Upper lobe of left lung (tissue), 6 donors: ENCODE measurements around the gene OPALIN. TPM values are rescaled to one million over a fixed set of nuclear protein-coding genes. Genes with fewer than 3 reads are reported as not detected.

ENCODE experiments used
- ATAC-seq, 2 donors: fragments of 200-7000 bp; cut with Tn5 transposase; one replicate each; pipeline ENCODE4 v1.9.1; 2022; ENCODE audit warnings: mild to moderate bottlenecking in 2 of 2, moderate library complexity in 2 of 2; ENCODE audit not compliant: low FRiP score in 2 of 2
- DNase-seq, 2 donors: peaks; one replicate each; pipeline ENCODE4 v3.0.0-alpha.2; 2019 to 2020
- H3K27ac ChIP-seq, 4 donors: fragments of 200-600 bp; sonication (generic); one replicate each; pipeline ENCODE4 v1.5.1; 2016 to 2019
- H3K27me3 ChIP-seq, 4 donors: fragments of 200-600 bp; sonication (generic); one replicate each; pipeline ENCODE4 v1.5.1; 2017 to 2019
- H3K36me3 ChIP-seq, 4 donors: fragments of 200-600 bp; sonication (generic); one replicate each; pipeline ENCODE4 v1.5.1; 2016 to 2019
- H3K4me1 ChIP-seq, 4 donors: fragments of 200-600 bp; sonication (generic); one replicate each; pipeline ENCODE4 v1.5.1; 2018 to 2019
- H3K4me3 ChIP-seq, 4 donors: fragments of 200-600 bp; sonication (generic); one replicate each; pipeline ENCODE4 v1.5.1; 2017 to 2019; ENCODE audit warnings: mild to moderate bottlenecking in 2 of 4, moderate library complexity in 1 of 4
- H3K9me3 ChIP-seq, 4 donors: fragments of 200-600 bp; sonication (generic); one replicate each; pipeline ENCODE4 v1.5.1; 2018 to 2019
- CTCF ChIP-seq, 6 experiments: fragments of 450-650 bp in 4 of 6; fragments of 200-600 bp in 2 of 6; sonication (generic) in 2 of 6; IDR thresholded peaks; one replicate each; pipeline ENCODE4 v1.5.1; 2016 to 2019; ENCODE audit warnings: antibody characterized with exemption in 6 of 6
- EP300 ChIP-seq, 4 donors: sonication (generic); formaldehyde crosslinking; IDR thresholded peaks; one replicate each; pipeline ENCODE4 v1.5.1; 2017; ENCODE audit warnings: antibody characterized with exemption in 4 of 4, control low read depth in 2 of 4
- POLR2A ChIP-seq, 4 donors: fragments of 450-650 bp; IDR thresholded peaks; one replicate each; pipeline ENCODE4 v1.5.1; 2016 to 2017; ENCODE audit warnings: antibody characterized with exemption in 4 of 4, mild to moderate bottlenecking in 2 of 4
- POLR2AphosphoS5 ChIP-seq, 2 donors: sonication (generic); formaldehyde crosslinking; IDR thresholded peaks; one replicate each; pipeline ENCODE4 v1.5.1; 2017; ENCODE audit warnings: antibody characterized with exemption in 2 of 2
- WGBS, 2 donors: methylation state at CpG; one replicate each; pipeline ENCODE4 v1.1.5; 2017 to 2018; 5-methylcytosine and 5-hydroxymethylcytosine counted together
- total RNA-seq, 6 donors: library from RNA; depleted of rRNA in 4 of 6; stranded (reverse); fragments of >200 nt in 4 of 6; gene quantifications; one replicate each; pipeline versions ENCODE4 v1.1.0 to v1.2.1, GENCODE V29; 2016 to 2021
- donor health status: DM: no; HTN: no; CAD: no; lungs with moderate emphysema.
- donor health status: DM: no; HTN: yes; CAD: no; lungs with severe emphysema.

Gene OPALIN
- total RNA-seq, 6 donors from 2014 or later: not detected

GRCh38 chr10:96371356-96371755, 12.6 kb upstream of the OPALIN start:
- Histone ChIP-seq H3K9me3 (no peaks in the 10 kb centered on the region), H3K27ac (no peak overlapping the region), H3K4me1 (peaks cover 0 to 12% (median 3%) of the 10 kb centered on the region in 4 donors), H3K4me3 (no peak overlapping the region), H3K27me3 (peaks cover 0 to 2% (median 0%) of the 10 kb centered on the region in 4 donors), H3K36me3 (no peaks in the 10 kb centered on the region)
- no peak for ATAC-seq
- DNase-seq: peak in 1 of 2 donors; percentile 51
- WGBS, 2 donors: 91 to 92% methylated on average over 4 to 11 of the region's 11 CpGs
- no peak for TF ChIP-seq POLR2A (IDR thresholded peaks at IDR 0.05)
- no peak for TF ChIP-seq EP300 (IDR thresholded peaks at IDR 0.05)
- no peak for TF ChIP-seq POLR2AphosphoS5 (IDR thresholded peaks at IDR 0.05)

GRCh38 chr10:96370584-96371157, 11.9 kb upstream of the OPALIN start:
- H3K27me3 ChIP-seq: peaks cover 0 to 2% (median 0%) of the 10 kb centered on the region in 4 donors
- no peaks in the 10 kb centered on the region for H3K9me3 ChIP-seq
- H3K27ac ChIP-seq: no peak overlapping the region
- H3K36me3 ChIP-seq: no peaks in the 10 kb centered on the region
- H3K4me3 ChIP-seq: no peak overlapping the region
- TF ChIP-seq EP300 (IDR thresholded peaks at IDR 0.05) (no peak), POLR2A (IDR thresholded peaks at IDR 0.05) (no peak), POLR2AphosphoS5 (IDR thresholded peaks at IDR 0.05) (no peak), CTCF (IDR thresholded peaks at IDR 0.05) (peak; percentile 59 to 85 (median 72))
- H3K4me1 ChIP-seq: peaks cover 0 to 12% (median 3%) of the 10 kb centered on the region in 4 donors
- ATAC-seq (peak in 1 of 2 donors; percentile 61), DNase-seq (no peak)
- 36 to 38% methylated on average over 16 of the region's 16 CpGs for WGBS, 2 donors

- H3K27me3 ChIP-seq: peaks cover 0 to 2% (median 0%) of the 10 kb centered on the region in 4 donors
- no peaks in the 10 kb centered on the region for H3K36me3 ChIP-seq
- TF ChIP-seq EP300 (IDR thresholded peaks at IDR 0.05) (no peak), CTCF (IDR thresholded peaks at IDR 0.05) (no peak), POLR2A (IDR thresholded peaks at IDR 0.05) (no peak), POLR2AphosphoS5 (IDR thresholded peaks at IDR 0.05) (no peak)
- peaks cover 0 to 5% (median 3%) of the 10 kb centered on the region in 4 donors for H3K4me1 ChIP-seq
- H3K9me3 ChIP-seq: no peaks in the 10 kb centered on the region
- ATAC-seq: no peak
- DNase-seq: no peak
- 81 to 90% methylated on average over 25 to 35 of the region's 38 CpGs for WGBS, 2 donors
- H3K27ac ChIP-seq: no peak overlapping the region
- no peak overlapping the region for H3K4me3 ChIP-seq
These were observed 11.2 kb upstream of the OPALIN start for GRCh38 chr10:96369890-96370583.

- no peak for DNase-seq
- H3K27ac ChIP-seq: no peak overlapping the region
- H3K36me3 ChIP-seq: no peaks in the 10 kb centered on the region
- peaks cover 0 to 2% (median 0%) of the 10 kb centered on the region in 4 donors for H3K27me3 ChIP-seq
- WGBS, 2 donors: 89 to 95% methylated on average over 5 of the region's 5 CpGs
- TF ChIP-seq POLR2A (IDR thresholded peaks at IDR 0.05): no peak
- no peak for TF ChIP-seq POLR2AphosphoS5 (IDR thresholded peaks at IDR 0.05)
- TF ChIP-seq EP300 (IDR thresholded peaks at IDR 0.05): no peak
- no peak for TF ChIP-seq CTCF (IDR thresholded peaks at IDR 0.05)
- H3K4me3 ChIP-seq: no peak overlapping the region
- H3K4me1 ChIP-seq: no peaks in the 10 kb centered on the region
- no peaks in the 10 kb centered on the region for H3K9me3 ChIP-seq
- no peak for ATAC-seq
These were observed 10.2 kb upstream of the OPALIN start for GRCh38 chr10:96368971-96369370.

- no peak overlapping the region for H3K4me3 ChIP-seq
- 88 to 92% methylated on average over 4 of the region's 4 CpGs for WGBS, 2 donors
- no peaks in the 10 kb centered on the region for H3K36me3 ChIP-seq
- TF ChIP-seq POLR2AphosphoS5 (IDR thresholded peaks at IDR 0.05) (no peak), POLR2A (IDR thresholded peaks at IDR 0.05) (no peak), CTCF (IDR thresholded peaks at IDR 0.05) (no peak), EP300 (IDR thresholded peaks at IDR 0.05) (no peak)
- no peak for ATAC-seq
- H3K4me1 ChIP-seq: no peaks in the 10 kb centered on the region
- H3K27ac ChIP-seq: no peak overlapping the region
- H3K27me3 ChIP-seq: peaks cover 0 to 2% (median 0%) of the 10 kb centered on the region in 4 donors
- H3K9me3 ChIP-seq: no peaks in the 10 kb centered on the region
- no peak for DNase-seq
These were observed 8.7 kb upstream of the OPALIN start for GRCh38 chr10:96367470-96367869.
